Endothelial cell of hepatic sinusoid (primary cell): Measurements from ENCODE around the gene KIDINS220.

ENCODE experiments used
- in situ Hi-C: cut with HindIII; loops from 2 replicates; pipeline ENCODE4 v1.10.0; 2017; ENCODE audit warnings: low sequenced_read_pairs

Gene KIDINS220

GRCh38 chr2:8853426-8853825 is 16.0 kb upstream of the KIDINS220 start:
- in situ Hi-C loops = no loop called here

DNA sequence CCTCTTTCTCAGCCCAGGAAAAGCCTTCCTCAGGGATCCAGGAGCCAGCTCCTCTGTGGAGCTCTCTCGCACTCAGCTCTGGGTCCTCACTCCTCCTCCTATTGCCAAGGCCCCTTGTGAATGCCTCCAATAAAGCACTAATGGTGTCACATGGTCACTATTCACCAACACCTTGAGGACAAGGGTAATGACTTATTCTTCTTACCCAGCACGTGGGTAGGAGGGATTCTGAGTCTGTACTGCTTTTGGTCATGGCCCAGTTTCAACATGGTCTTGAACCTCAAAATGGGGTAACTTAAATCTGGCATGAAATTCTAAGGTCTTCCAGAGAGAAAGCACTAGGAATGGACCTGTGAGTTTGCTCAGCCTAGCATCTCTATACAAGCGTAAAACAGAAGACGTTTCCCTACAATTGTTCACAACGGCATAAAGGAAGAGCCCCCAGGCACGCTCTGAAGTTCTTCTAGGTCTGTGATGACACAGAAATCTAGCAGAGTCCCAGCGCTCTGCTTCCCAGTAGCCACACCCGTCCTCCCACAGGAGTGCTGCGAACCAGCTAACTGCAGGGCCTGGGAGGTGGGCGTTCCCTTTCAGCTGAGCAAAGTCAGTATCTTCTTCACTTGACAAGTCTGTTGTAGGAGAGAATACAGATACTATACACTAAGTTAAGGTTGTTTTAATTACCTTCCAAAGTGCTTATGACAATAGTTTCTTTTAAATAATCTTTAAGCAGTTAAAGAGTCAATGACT is 14.6 kb upstream of the KIDINS220 start:
- in situ Hi-C loops = no loop called here

GRCh38 chr2:8850845-8851487 is 13.6 kb upstream of the KIDINS220 start:
- in situ Hi-C loops = no loop called here

DNA sequence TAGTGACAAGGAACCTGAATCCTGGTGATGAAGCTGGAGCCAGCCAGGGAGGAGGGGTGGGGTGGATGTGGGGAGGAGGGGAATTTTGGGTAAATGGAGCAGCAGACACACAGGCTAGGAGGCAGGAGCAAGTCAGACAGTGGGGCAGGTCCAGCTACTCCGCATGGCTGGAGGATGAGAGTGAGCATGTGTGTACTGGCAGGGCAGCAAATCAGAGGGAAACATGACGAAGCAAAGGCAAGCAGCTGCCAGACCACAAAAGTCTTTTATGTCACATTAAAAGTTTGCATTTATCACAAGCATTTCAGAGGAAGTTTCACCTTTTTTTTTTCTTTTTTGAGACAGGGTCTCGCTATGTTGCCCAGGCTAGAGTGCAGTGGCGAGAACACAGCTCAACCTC is 11.9 kb upstream of the KIDINS220 start:
- in situ Hi-C loops = no loop called here

GRCh38 chr2:8848328-8849100 is 11.1 kb upstream of the KIDINS220 start:
- in situ Hi-C loops = no loop called here

DNA sequence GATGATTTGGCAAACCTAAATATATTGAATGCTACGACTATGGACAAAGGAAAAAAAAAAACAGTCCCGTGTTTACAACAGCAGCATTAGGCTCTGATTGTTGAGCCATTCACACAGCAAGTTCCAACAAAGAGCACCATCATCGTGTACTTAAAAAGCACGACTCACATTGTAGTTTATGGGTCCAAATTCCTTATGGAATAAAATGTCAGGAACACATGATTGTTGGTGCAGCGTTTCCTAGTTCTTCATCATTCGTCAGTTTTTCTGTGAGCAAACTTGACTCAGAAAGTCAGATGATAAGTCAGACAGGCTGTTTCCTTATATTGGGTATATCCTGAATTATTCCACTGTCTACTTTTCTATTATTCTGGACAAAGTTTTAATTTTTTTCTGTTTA is 10.0 kb upstream of the KIDINS220 start:
- in situ Hi-C loops = no loop called here

DNA sequence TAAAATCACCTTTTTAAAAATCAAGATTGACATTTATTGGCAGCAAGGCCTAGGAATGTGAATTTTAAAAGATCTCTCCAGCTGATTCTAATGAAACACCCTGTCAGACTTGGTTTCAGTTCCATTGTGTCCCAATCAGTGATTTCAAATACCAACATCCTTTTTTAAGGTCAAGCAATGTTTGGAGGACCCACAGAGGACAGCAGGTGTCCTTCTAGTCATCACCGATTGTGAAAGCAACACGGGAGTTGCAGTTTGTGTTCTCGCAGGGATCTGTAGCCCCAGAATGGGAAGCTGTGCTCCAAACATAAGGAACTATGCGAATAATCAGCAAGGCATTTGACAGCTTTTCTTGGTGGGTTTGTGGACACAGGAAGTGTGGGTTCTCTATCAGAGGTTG is 4.5 kb upstream of the KIDINS220 start:
- in situ Hi-C loops = no loop called here

- in situ Hi-C loops = no loop called here
These were observed 3.2 kb upstream of the KIDINS220 start for GRCh38 chr2:8840475-8841091.

DNA sequence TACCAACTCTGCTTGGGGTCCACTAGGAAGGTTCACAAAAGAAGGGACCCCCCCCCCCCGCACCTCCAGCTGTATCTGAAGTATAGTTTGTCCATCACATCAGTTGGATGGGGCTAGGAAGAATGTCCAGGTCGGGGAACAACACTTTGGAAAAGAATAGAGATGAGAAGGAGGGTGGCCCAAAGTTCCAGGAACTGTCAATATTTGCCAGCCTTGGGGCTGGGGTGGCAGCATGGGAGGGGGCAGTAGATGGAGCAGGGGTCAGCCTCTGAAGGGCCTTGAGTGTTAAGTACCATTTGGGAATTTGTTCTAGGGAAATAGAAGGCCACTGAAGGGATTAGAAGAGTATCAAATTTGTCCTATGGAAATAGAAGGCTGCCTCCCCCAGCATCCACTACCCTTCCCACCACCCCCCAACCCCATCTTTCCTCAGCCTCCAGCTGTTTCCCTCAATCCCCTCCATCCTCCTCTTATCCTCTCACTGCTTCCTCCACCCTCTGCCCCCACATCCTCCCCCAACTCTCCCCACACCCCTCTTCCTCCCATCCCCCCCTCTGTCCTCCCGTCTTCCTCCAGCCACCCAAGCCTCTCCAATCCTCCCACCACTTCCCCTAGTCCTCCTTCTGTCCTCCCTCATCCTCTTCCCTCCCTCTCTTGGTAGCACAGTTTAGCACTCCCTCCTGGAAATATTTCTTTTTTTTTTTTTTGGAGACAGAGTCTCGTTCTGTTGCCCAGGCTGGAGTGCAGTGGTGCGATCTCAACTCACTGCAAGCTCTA is 2.0 kb upstream of the KIDINS220 start:
- in situ Hi-C loops = no loop called here

GRCh38 chr2:8837795-8838140 is 355 bp upstream of the KIDINS220 start:
- in situ Hi-C loops = no loop called here

- in situ Hi-C loops = no loop called here
These were observed 2.1 kb downstream of the KIDINS220 start for GRCh38 chr2:8835279-8835678.

GRCh38 chr2:8833853-8834252 is 3.6 kb downstream of the KIDINS220 start:
- in situ Hi-C loops = no loop called here

- in situ Hi-C loops = no loop called here
These were observed 5.9 kb downstream of the KIDINS220 start for GRCh38 chr2:8831516-8831915.

DNA sequence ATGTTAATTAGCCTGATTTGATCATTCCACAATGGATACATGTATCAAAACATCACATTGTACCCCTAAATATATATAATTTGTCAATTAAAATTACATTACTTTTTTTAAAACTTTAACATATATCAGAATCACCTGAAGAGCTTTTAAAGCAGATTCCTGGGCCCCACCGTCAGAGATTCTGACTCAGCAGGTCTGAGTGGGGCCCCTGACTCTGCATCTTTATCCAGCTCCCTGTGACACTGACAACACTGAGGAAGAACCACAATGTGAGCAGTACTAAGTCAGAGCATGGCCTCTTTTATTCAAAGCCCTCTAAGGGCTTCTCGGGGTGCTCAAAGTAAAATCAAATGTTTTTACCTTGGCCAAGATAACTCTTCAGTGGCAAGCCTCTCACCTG is 9.7 kb downstream of the KIDINS220 start:
- in situ Hi-C loops = no loop called here

GRCh38 chr2:8822218-8822617 is 15.2 kb downstream of the KIDINS220 start:
- in situ Hi-C loops = no loop called here

- in situ Hi-C loops = no loop called here
These were observed 15.9 kb downstream of the KIDINS220 start for GRCh38 chr2:8821276-8822217.

DNA sequence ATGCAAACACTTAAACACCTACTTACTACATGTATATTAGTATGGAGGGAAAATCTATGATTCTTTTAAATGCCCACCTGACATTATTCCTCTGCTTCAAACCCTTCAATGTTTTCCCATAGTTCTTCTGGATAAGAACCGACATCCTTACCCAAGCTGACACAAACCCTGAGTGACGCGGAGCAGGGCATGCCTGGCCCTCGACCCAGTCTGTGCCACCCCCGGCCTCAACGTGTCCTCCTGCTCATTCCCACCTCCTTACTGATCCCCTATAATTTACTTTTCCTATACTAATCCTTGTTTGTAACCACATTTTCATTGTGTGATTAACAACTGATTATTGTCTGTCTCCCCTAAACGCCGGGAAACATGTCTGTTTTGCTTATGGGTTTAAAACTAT is 17.5 kb downstream of the KIDINS220 start:
- in situ Hi-C loops = no loop called here

DNA sequence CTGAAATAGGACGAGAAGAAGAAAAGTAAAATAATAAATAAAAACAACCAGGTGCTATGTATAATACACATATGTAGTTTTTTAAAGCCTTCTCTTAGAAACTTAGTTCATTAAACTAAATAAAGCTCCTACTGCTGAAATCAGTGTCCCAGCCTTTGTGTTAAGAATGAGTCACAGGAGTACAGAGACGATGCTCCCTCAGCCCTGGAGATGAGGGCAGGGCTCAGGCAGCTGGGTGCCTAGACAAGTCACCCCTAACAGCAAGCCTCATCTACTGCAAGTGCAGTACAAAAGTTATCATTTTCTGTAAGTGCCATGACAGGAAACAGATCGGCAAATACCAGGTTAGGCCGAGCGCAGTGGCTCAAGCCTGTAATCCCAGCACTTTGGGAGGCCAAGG is 18.2 kb downstream of the KIDINS220 start:
- in situ Hi-C loops = no loop called here

- in situ Hi-C loops = no loop called here
These were observed 20.2 kb downstream of the KIDINS220 start for GRCh38 chr2:8817221-8817620.
